Astrocyte (in vitro differentiated cells and primary cell): ENCODE measurements around the gene ZFYVE28. TPM values are rescaled to one million over a fixed set of nuclear protein-coding genes. Genes with fewer than 3 reads are reported as not detected.

ENCODE experiments used
- DNase-seq: peaks from one replicate; pipeline ENCODE4 v3.0.0-alpha.2; 2010; ENCODE audit warnings: low read depth
- FAIRE-seq: peaks from 2 replicates; lab custom pipeline; 2011; peaks lifted over from hg19 to GRCh38; lab: Jason Lieb, UNC
- H2AFZ ChIP-seq: 2 replicates; pipeline ENCODE4 v1.6.0; 2012; ENCODE audit warnings: low read depth, low read length, inconsistent platforms
- H3K27ac ChIP-seq: 2 replicates; pipeline ENCODE4 v1.5.1; 2011; ENCODE audit warnings: low read depth, low read length, inconsistent platforms
- H3K27me3 ChIP-seq: 2 replicates; pipeline ENCODE4 v1.6.0; 2011; ENCODE audit warnings: low read length, inconsistent platforms; ENCODE audit not compliant: insufficient read depth
- H3K36me3 ChIP-seq: 2 replicates; pipeline ENCODE4 v1.5.1; 2011; ENCODE audit warnings: low read length, inconsistent platforms; ENCODE audit not compliant: insufficient read depth
- H3K4me1 ChIP-seq: 2 replicates; pipeline ENCODE4 v1.5.1; 2011; ENCODE audit warnings: low read length, inconsistent platforms; ENCODE audit not compliant: insufficient read depth
- H3K4me2 ChIP-seq: 2 replicates; pipeline ENCODE4 v1.6.0; 2012; ENCODE audit warnings: low read length, inconsistent platforms
- H3K4me3 ChIP-seq: 2 replicates; pipeline ENCODE4 v1.5.1; 2011; ENCODE audit warnings: low read depth, mild to moderate bottlenecking, low read length, inconsistent platforms; ENCODE audit not compliant: insufficient read depth
- H3K79me2 ChIP-seq: 2 replicates; pipeline ENCODE4 v1.6.0; 2012; ENCODE audit warnings: mild to moderate bottlenecking, low read length, inconsistent platforms; ENCODE audit not compliant: insufficient read depth
- H3K9ac ChIP-seq: 2 replicates; pipeline ENCODE4 v1.6.0; 2012; ENCODE audit warnings: mild to moderate bottlenecking, low read length, inconsistent platforms
- H3K9me3 ChIP-seq: 2 replicates; pipeline ENCODE4 v1.5.1; 2012; ENCODE audit warnings: low read depth, mild to moderate bottlenecking, low read length, inconsistent platforms; ENCODE audit not compliant: insufficient read depth
- H4K20me1 ChIP-seq: 2 replicates; pipeline ENCODE4 v1.6.0; 2012; ENCODE audit warnings: low read length, inconsistent platforms; ENCODE audit not compliant: insufficient read depth
- H3K27ac Mint-ChIP-seq: one replicate; pipeline ENCODE4 v1.8.0; 2021; ENCODE audit warnings: mild to moderate bottlenecking, mixed read lengths; ENCODE audit not compliant: unreplicated experiment
- H3K27me3 Mint-ChIP-seq: one replicate; pipeline ENCODE4 v1.8.0; 2021; ENCODE audit warnings: low read depth, mixed read lengths; ENCODE audit not compliant: unreplicated experiment
- H3K36me3 Mint-ChIP-seq: one replicate; pipeline ENCODE4 v1.8.0; 2021; ENCODE audit warnings: low read depth, mixed read lengths; ENCODE audit not compliant: unreplicated experiment
- H3K4me1 Mint-ChIP-seq: one replicate; pipeline ENCODE4 v1.8.0; 2021; ENCODE audit warnings: low read depth, mixed read lengths; ENCODE audit not compliant: unreplicated experiment
- H3K4me3 Mint-ChIP-seq: one replicate; pipeline ENCODE4 v1.8.0; 2021; ENCODE audit warnings: mild to moderate bottlenecking, moderate library complexity, mixed read lengths; ENCODE audit not compliant: unreplicated experiment
- H3K9me3 Mint-ChIP-seq: one replicate; pipeline ENCODE4 v1.8.0; 2021; ENCODE audit warnings: mild to moderate bottlenecking, mixed read lengths; ENCODE audit not compliant: unreplicated experiment
- CTCF ChIP-seq: IDR thresholded peaks from 2 replicates; pipeline ENCODE4 v1.5.1; 2011; ENCODE audit warnings: low read depth, mild to moderate bottlenecking, inconsistent platforms, low read length, moderate library complexity; ENCODE audit not compliant: insufficient read depth
- EZH2 ChIP-seq: IDR thresholded peaks from 2 replicates; pipeline ENCODE4 v1.6.1; 2012; ENCODE audit warnings: mild to moderate bottlenecking, low read length, inconsistent platforms; ENCODE audit not compliant: insufficient read depth
- total RNA-seq: library from RNA; stranded (reverse); gene quantifications from 2 replicates; pipeline ENCODE4 v1.2.1, GENCODE V29; 2021

The ZFYVE28 gene
- total RNA-seq, 1 donor from 2014 or later, result 0.68 TPM

- no peak overlapping the region for H3K4me3 ChIP-seq
- Mint-ChIP-seq H3K4me1 (no peaks in the 10 kb centered on the region), H3K36me3 (no peaks in the 10 kb centered on the region), H3K27me3 (peaks cover 36% of the 10 kb centered on the region), H3K27ac (no peak overlapping the region), H3K9me3 (peaks cover 8% of the 10 kb centered on the region), H3K4me3 (no peak overlapping the region)
- H3K79me2 ChIP-seq, result no peaks in the 10 kb centered on the region
- no peaks in the 10 kb centered on the region for H3K4me1 ChIP-seq
- DNase-seq, result no peak
- no peak overlapping the region for H3K9ac ChIP-seq
- H3K27me3 ChIP-seq, result peaks cover 6% of the 10 kb centered on the region
- TF ChIP-seq CTCF (no peak), EZH2 (no peak)
- no peak overlapping the region for H2AFZ ChIP-seq
- H3K9me3 ChIP-seq, result peaks cover 6% of the 10 kb centered on the region
- FAIRE-seq, result no peak
- no peaks in the 10 kb centered on the region for H3K36me3 ChIP-seq
- no peak overlapping the region for H3K27ac ChIP-seq
- H3K4me2 ChIP-seq, result no peak overlapping the region
- no peaks in the 10 kb centered on the region for H4K20me1 ChIP-seq
Measured at GRCh38 chr4:2300431-2301224, 117.8 kb downstream of the ZFYVE28 start.

GRCh38 chr4:2299794-2300193 is 118.7 kb downstream of the ZFYVE28 start:
- H3K4me2 ChIP-seq, result no peak overlapping the region

More at GRCh38 chr4:2299794-2300193, 118.7 kb downstream of the ZFYVE28 start:
- Histone ChIP-seq H2AFZ (no peak overlapping the region), H3K27me3 (peaks cover 6% of the 10 kb centered on the region), H4K20me1 (no peaks in the 10 kb centered on the region), H3K4me3 (no peak overlapping the region), H3K9me3 (peaks cover 6% of the 10 kb centered on the region), H3K79me2 (no peaks in the 10 kb centered on the region), H3K27ac (no peak overlapping the region), H3K9ac (no peak overlapping the region), H3K4me1 (no peaks in the 10 kb centered on the region), H3K36me3 (no peaks in the 10 kb centered on the region)
- peaks cover 40% of the 10 kb centered on the region for H3K27me3 Mint-ChIP-seq
- DNase-seq, result no peak
- H3K36me3 Mint-ChIP-seq, result no peaks in the 10 kb centered on the region
- no peak overlapping the region for H3K27ac Mint-ChIP-seq
- FAIRE-seq, result no peak
- TF ChIP-seq EZH2 (no peak), CTCF (no peak)
- H3K9me3 Mint-ChIP-seq, result peaks cover 8% of the 10 kb centered on the region
- H3K4me1 Mint-ChIP-seq, result no peaks in the 10 kb centered on the region
- H3K4me3 Mint-ChIP-seq, result no peak overlapping the region
